Measurements from ENCODE around the gene GNPDA1.
A peak's percentile ranks its signal among the peaks of the same experiment; 100 is the strongest.

The GNPDA1 gene

GRCh38 chr5:141989720-141990119 is 23.1 kb downstream of the GNPDA1 start:
- Histone ChIP-seq H3K9ac (ENCODE audit: low read depth, low read length) (no peak overlapping the region), H3K36me3 (ENCODE audit: insufficient read depth, low read length) (peaks cover 60% of the 10 kb centered on the region), H3K27me3 (ENCODE audit: insufficient read depth, low read length) (no peaks in the 10 kb centered on the region), H3K9me3 (ENCODE audit: insufficient read depth, low read depth, low read length) (no peaks in the 10 kb centered on the region), H3K4me3 (ENCODE audit: low read length) (no peak overlapping the region), H3K27ac (ENCODE audit: low read depth, low read length) (no peak overlapping the region), H3K4me1 (ENCODE audit: insufficient read depth, low read length) (no peaks in the 10 kb centered on the region)
- no CpG with 5 or more reads among the region's 1 CpG for WGBS

GRCh38 chr5:141986072-141986471 is 26.8 kb downstream of the GNPDA1 start:
- no peaks in the 10 kb centered on the region for H3K27me3 ChIP-seq (ENCODE audit: insufficient read depth, low read length)
- no peaks in the 10 kb centered on the region for H3K4me1 ChIP-seq (ENCODE audit: insufficient read depth, low read length)
- peaks cover 83% of the 10 kb centered on the region for H3K36me3 ChIP-seq (ENCODE audit: insufficient read depth, low read length)
- no peak overlapping the region for H3K9ac ChIP-seq (ENCODE audit: low read depth, low read length)
- no peaks in the 10 kb centered on the region for H3K9me3 ChIP-seq (ENCODE audit: insufficient read depth, low read depth, low read length)
- H3K4me3 ChIP-seq (ENCODE audit: low read length) = no peak overlapping the region
- no peak overlapping the region for H3K27ac ChIP-seq (ENCODE audit: low read depth, low read length)

GRCh38 chr5:141982626-141983025 is 30.2 kb downstream of the GNPDA1 start:
- Histone ChIP-seq H3K4me3 (ENCODE audit: low read length) (no peak overlapping the region), H3K9me3 (ENCODE audit: insufficient read depth, low read depth, low read length) (no peaks in the 10 kb centered on the region), H3K27me3 (ENCODE audit: insufficient read depth, low read length) (no peaks in the 10 kb centered on the region), H3K4me1 (ENCODE audit: insufficient read depth, low read length) (no peaks in the 10 kb centered on the region), H3K9ac (ENCODE audit: low read depth, low read length) (no peak overlapping the region), H3K27ac (ENCODE audit: low read depth, low read length) (no peak overlapping the region), H3K36me3 (ENCODE audit: insufficient read depth, low read length) (peaks cover 94% of the 10 kb centered on the region)
- WGBS = 56% methylated on average over 2 of the region's 2 CpGs

GRCh38 chr5:141978389-141978788 is 34.4 kb downstream of the GNPDA1 start:
- no peaks in the 10 kb centered on the region for H3K9me3 ChIP-seq (ENCODE audit: insufficient read depth, low read depth, low read length)
- H3K9ac ChIP-seq (ENCODE audit: low read depth, low read length) = no peak overlapping the region
- H3K27me3 ChIP-seq (ENCODE audit: insufficient read depth, low read length) = no peaks in the 10 kb centered on the region
- H3K36me3 ChIP-seq (ENCODE audit: insufficient read depth, low read length) = peaks cover 91% of the 10 kb centered on the region
- no peak overlapping the region for H3K27ac ChIP-seq (ENCODE audit: low read depth, low read length)
- H3K4me3 ChIP-seq (ENCODE audit: low read length) = no peak overlapping the region
- H3K4me1 ChIP-seq (ENCODE audit: insufficient read depth, low read length) = no peaks in the 10 kb centered on the region

GRCh38 chr5:141976176-141976575 is 36.7 kb downstream of the GNPDA1 start:
- Histone ChIP-seq H3K36me3 (ENCODE audit: insufficient read depth, low read length) (peaks cover 76% of the 10 kb centered on the region), H3K4me1 (ENCODE audit: insufficient read depth, low read length) (no peaks in the 10 kb centered on the region), H3K9ac (ENCODE audit: low read depth, low read length) (no peak overlapping the region), H3K27ac (ENCODE audit: low read depth, low read length) (no peak overlapping the region), H3K4me3 (ENCODE audit: low read length) (no peak overlapping the region), H3K9me3 (ENCODE audit: insufficient read depth, low read depth, low read length) (no peaks in the 10 kb centered on the region), H3K27me3 (ENCODE audit: insufficient read depth, low read length) (no peaks in the 10 kb centered on the region)
- WGBS = 95% methylated on average over 6 of the region's 6 CpGs

- Histone ChIP-seq H3K9ac (ENCODE audit: low read depth, low read length) (no peak overlapping the region), H3K4me3 (ENCODE audit: low read length) (no peak overlapping the region), H3K27me3 (ENCODE audit: insufficient read depth, low read length) (no peaks in the 10 kb centered on the region), H3K27ac (ENCODE audit: low read depth, low read length) (no peak overlapping the region), H3K36me3 (ENCODE audit: insufficient read depth, low read length) (peaks cover 60% of the 10 kb centered on the region), H3K4me1 (ENCODE audit: insufficient read depth, low read length) (peaks cover 11% of the 10 kb centered on the region), H3K9me3 (ENCODE audit: insufficient read depth, low read depth, low read length) (no peaks in the 10 kb centered on the region)
- 100% methylated on average over 1 of the region's 1 CpG for WGBS
Measured at GRCh38 chr5:141973871-141974595, 38.8 kb downstream of the GNPDA1 start.

- no CpG with 5 or more reads among the region's 2 CpGs for WGBS
- Histone ChIP-seq H3K9ac (ENCODE audit: low read depth, low read length) (peak overlapping the region; percentile 81; the same call in 1 of the 2 replicates), H3K4me1 (ENCODE audit: insufficient read depth, low read length) (peaks cover 15% of the 10 kb centered on the region), H3K4me3 (ENCODE audit: low read length) (peak overlapping the region; percentile 77), H3K9me3 (ENCODE audit: insufficient read depth, low read depth, low read length) (no peaks in the 10 kb centered on the region), H3K27me3 (ENCODE audit: insufficient read depth, low read length) (no peaks in the 10 kb centered on the region), H3K36me3 (ENCODE audit: insufficient read depth, low read length) (peaks cover 26% of the 10 kb centered on the region), H3K27ac (ENCODE audit: low read depth, low read length) (peak overlapping the region; percentile 83; the same call in 1 of the 2 replicates)
Measured at GRCh38 chr5:141969783-141970771, 42.8 kb downstream of the GNPDA1 start.

- H3K9ac ChIP-seq (ENCODE audit: low read depth, low read length) = peak within 1 kb of the TSS; percentile 81
- peak within 1 kb of the TSS; percentile 83 for H3K27ac ChIP-seq (ENCODE audit: low read depth, low read length)
- WGBS = under 1% methylated on average over 63 of the region's 63 CpGs
- peaks cover 15% of the 10 kb centered on the region for H3K4me1 ChIP-seq (ENCODE audit: insufficient read depth, low read length)
- peak within 1 kb of the TSS; percentile 77 for H3K4me3 ChIP-seq (ENCODE audit: low read length)
- H3K27me3 ChIP-seq (ENCODE audit: insufficient read depth, low read length) = no peaks in the 10 kb centered on the region
- peaks cover 16% of the 10 kb centered on the region for H3K36me3 ChIP-seq (ENCODE audit: insufficient read depth, low read length)
- H3K9me3 ChIP-seq (ENCODE audit: insufficient read depth, low read depth, low read length) = no peaks in the 10 kb centered on the region
Measured at GRCh38 chr5:141968914-141969608, 43.8 kb downstream of the GNPDA1 start, which contains the start of gene RNF14. Gene RNF14 (plus strand): TSS chr5:141969105. CDS start chr5:141973589, 4,484 bp downstream.

GRCh38 chr5:141966963-141967333 is 45.9 kb downstream of the GNPDA1 start:
- no peak overlapping the region for H3K4me3 ChIP-seq (ENCODE audit: low read length)
- WGBS = 97% methylated on average over 2 of the region's 2 CpGs

GRCh38 chr5:141966275-141966962 is 46.4 kb downstream of the GNPDA1 start:
- Histone ChIP-seq H3K36me3 (ENCODE audit: insufficient read depth, low read length) (peaks cover 4% of the 10 kb centered on the region), H3K4me3 (ENCODE audit: low read length) (no peak overlapping the region), H3K9ac (ENCODE audit: low read depth, low read length) (no peak overlapping the region), H3K27me3 (ENCODE audit: insufficient read depth, low read length) (no peaks in the 10 kb centered on the region), H3K9me3 (ENCODE audit: insufficient read depth, low read depth, low read length) (no peaks in the 10 kb centered on the region), H3K27ac (ENCODE audit: low read depth, low read length) (no peak overlapping the region), H3K4me1 (ENCODE audit: insufficient read depth, low read length) (peaks cover 15% of the 10 kb centered on the region)
- WGBS = 90% methylated on average over 4 of the region's 4 CpGs

More at GRCh38 chr5:141966963-141967333, 45.9 kb downstream of the GNPDA1 start:
- Histone ChIP-seq H3K36me3 (ENCODE audit: insufficient read depth, low read length) (peaks cover 4% of the 10 kb centered on the region), H3K27me3 (ENCODE audit: insufficient read depth, low read length) (no peaks in the 10 kb centered on the region), H3K4me1 (ENCODE audit: insufficient read depth, low read length) (peaks cover 15% of the 10 kb centered on the region), H3K9ac (ENCODE audit: low read depth, low read length) (no peak overlapping the region), H3K27ac (ENCODE audit: low read depth, low read length) (no peak overlapping the region), H3K9me3 (ENCODE audit: insufficient read depth, low read depth, low read length) (no peaks in the 10 kb centered on the region)
